Stimulated activated CD4-positive, alpha-beta T cell treated with anti-CD3 and anti-CD28 coated beads, Interleukin-4, amount 100 ng/mL, for 24 hours (primary cell): ENCODE measurements around the gene PAX9.

Experiments
- DNase-seq: peaks from one replicate; pipeline ENCODE4 v3.0.0-alpha.2; 2020

The PAX9 gene

GRCh38 chr14:36656687-36657398 is 4.8 kb upstream of the PAX9 start:
- no peak for DNase-seq

GRCh38 chr14:36657399-36658122 is 4.1 kb upstream of the PAX9 start:
- no peak for DNase-seq

- DNase-seq = no peak
Measured at GRCh38 chr14:36658123-36659009, 3.3 kb upstream of the PAX9 start.

- no peak for DNase-seq
Measured at GRCh38 chr14:36659010-36659821, 2.4 kb upstream of the PAX9 start.

- no peak for DNase-seq
Measured at GRCh38 chr14:36659822-36660735, 1.6 kb upstream of the PAX9 start.

GRCh38 chr14:36660736-36661505 is 739 bp upstream of the PAX9 start:
- DNase-seq = no peak

- DNase-seq = no peak
Measured at GRCh38 chr14:36662258-36662542, 540 bp downstream of the PAX9 start.

GRCh38 chr14:36662543-36663403 is 1.1 kb downstream of the PAX9 start:
- no peak for DNase-seq

GRCh38 chr14:36663404-36664321 is 2.0 kb downstream of the PAX9 start:
- no peak for DNase-seq

GRCh38 chr14:36664322-36665193 is 2.9 kb downstream of the PAX9 start:
- no peak for DNase-seq

- DNase-seq = no peak
Measured at GRCh38 chr14:36665887-36666415, 4.3 kb downstream of the PAX9 start.

GRCh38 chr14:36666416-36667206 is 5.0 kb downstream of the PAX9 start:
- DNase-seq = no peak

- no peak for DNase-seq
Measured at GRCh38 chr14:36667679-36668078, 6.0 kb downstream of the PAX9 start.

GRCh38 chr14:36671149-36671548 is 9.5 kb downstream of the PAX9 start:
- DNase-seq = no peak

GRCh38 chr14:36672095-36672494 is 10.4 kb downstream of the PAX9 start:
- DNase-seq = no peak

- no peak for DNase-seq
Measured at GRCh38 chr14:36674659-36675058, 13.0 kb downstream of the PAX9 start.

GRCh38 chr14:36675581-36675980 is 13.9 kb downstream of the PAX9 start:
- DNase-seq = no peak
